Left forelimb (tissue), 1 donor: ENCODE results near the gene MEF2B.
"Not testable (repeated sequence)": the region's sequence is repeated elsewhere in the genome, so short reads cannot be mapped to it uniquely, and the experiment has no call there.

Experiments used
- DNase-seq: peaks from one replicate; pipeline ENCODE4 v3.0.0-alpha.2; 2018; ENCODE audit warnings: low spot score

The MEF2B gene

GRCh38 chr19:19155495-19156219, 14.4 kb downstream of the MEF2B start:
- no peak for DNase-seq

GRCh38 chr19:19154768-19155494, 15.1 kb downstream of the MEF2B start:
- no peak for DNase-seq

- no peak for DNase-seq
Measured at GRCh38 chr19:19152668-19153384, 17.2 kb downstream of the MEF2B start.

GRCh38 chr19:19151418-19151817, 18.6 kb downstream of the MEF2B start:
- no peak for DNase-seq

GRCh38 chr19:19149435-19149834, 20.6 kb downstream of the MEF2B start:
- DNase-seq, result no peak

- DNase-seq, result not testable (repeated sequence)
Measured at GRCh38 chr19:19148504-19148903, 21.6 kb downstream of the MEF2B start.

GRCh38 chr19:19147344-19147743, 22.7 kb downstream of the MEF2B start:
- no peak for DNase-seq

- DNase-seq, result no peak
Measured at GRCh38 chr19:19146865-19147264, 23.2 kb downstream of the MEF2B start.

- peak; percentile 89 for DNase-seq
Measured at GRCh38 chr19:19145684-19146608, 24.1 kb downstream of the MEF2B start.

GRCh38 chr19:19145281-19145680, 24.8 kb downstream of the MEF2B start:
- DNase-seq, result no peak

GRCh38 chr19:19142347-19142746, 27.7 kb downstream of the MEF2B start:
- DNase-seq, result no peak

GRCh38 chr19:19140476-19140875, 29.6 kb downstream of the MEF2B start:
- no peak for DNase-seq

- no peak for DNase-seq
Measured at GRCh38 chr19:19139876-19140229, 30.2 kb downstream of the MEF2B start.

GRCh38 chr19:19138109-19138981, 31.7 kb downstream of the MEF2B start, which contains the start of gene TMEM161A:
TMEM161A (minus strand) TSS chr19:19138478; CDS start chr19:19138428, 50 bp downstream.
- DNase-seq, result peak; percentile 98

GRCh38 chr19:19137556-19138108, 32.4 kb downstream of the MEF2B start:
- DNase-seq, result no peak

GRCh38 chr19:19135713-19136112, 34.4 kb downstream of the MEF2B start:
- not testable (repeated sequence) for DNase-seq

GRCh38 chr19:19134687-19135158, 35.3 kb downstream of the MEF2B start:
- no peak for DNase-seq

- no peak for DNase-seq
Measured at GRCh38 chr19:19133985-19134384, 36.1 kb downstream of the MEF2B start.

GRCh38 chr19:19132912-19133311, 37.2 kb downstream of the MEF2B start:
- DNase-seq, result no peak

- no peak for DNase-seq
Measured at GRCh38 chr19:19131989-19132388, 38.1 kb downstream of the MEF2B start.
